HepG2 (cell line): ENCODE data around the gene RAET1E. TPM values are rescaled to one million over a fixed set of nuclear protein-coding genes. Genes with fewer than 3 reads are reported as not detected.
"Not testable (repeated sequence)": the region's sequence is repeated elsewhere in the genome, so short reads cannot be mapped to it uniquely, and the experiment has no call there.

ENCODE experiments used
- ATAC-seq: fragments of 200-7000 bp; cut with Tn5 transposase; 3 replicates; pipeline ENCODE4 v1.9.1; 2020; ENCODE audit warnings: mild to moderate bottlenecking, moderate library complexity
- BruUV-seq: library from RNA; stranded (reverse); fragments of 400-500 nt; replicated peaks from 2 replicates; lab custom pipeline; 2021; lab: Mats Ljungman, UMichigan
- CTCF ChIA-PET: fragments of 300-600 bp; formaldehyde crosslinking; extraction: SDS; loops from one replicate; lab custom pipeline; 2021; ENCODE audit warnings: low total read pairs, inconsistent platforms, low intra/inter-chr PET ratio; lab: Yijun Ruan, JAX
- POLR2A ChIA-PET: fragments of 350-600 bp; sonication (Branson Sonifier 250); formaldehyde crosslinking; loops from one replicate; lab custom pipeline; 2020; ENCODE audit warnings: antibody characterized with exemption, inconsistent platforms; lab: Yijun Ruan, JAX
- DNase-seq: peaks from one replicate; pipeline ENCODE4 v3.0.0-alpha.2; 2015; ENCODE audit warnings: low spot score
- FAIRE-seq: peaks from 3 replicates; lab custom pipeline; 2011; peaks lifted over from hg19 to GRCh38; lab: Jason Lieb, UNC
- H2AFZ ChIP-seq: one replicate; pipeline ENCODE4 v1.6.1; 2011; ENCODE audit warnings: low read length, inconsistent platforms
- H3K27ac ChIP-seq: fragments of 300-600 bp; 3 replicates; pipeline ENCODE4 v1.8.0; 2011; ENCODE audit warnings: mixed run types, mild to moderate bottlenecking, mixed read lengths, low read length, inconsistent platforms; ENCODE audit not compliant: insufficient read depth; ENCODE audit errors: extremely low read length
- H3K27me3 ChIP-seq, 2 experiments: fragments of 200-600 bp in 1 of 2; 2 replicates in 1 of 2; 3 replicates in 1 of 2; pipeline versions ENCODE4 v1.6.0 to v1.8.0; 2011; ENCODE audit warnings: low read length in 2 of 2, mild to moderate bottlenecking in 2 of 2, moderate library complexity in 2 of 2, inconsistent platforms in 1 of 2; ENCODE audit not compliant: insufficient read depth in 2 of 2, control insufficient read depth in 1 of 2
- H3K36me3 ChIP-seq, 2 experiments: fragments of 200-600 bp in 1 of 2; replicated peaks in 1 of 2; 2 replicates in 1 of 2; 3 replicates in 1 of 2; pipeline versions ENCODE4 v1.5.1 to v1.8.0; 2011; ENCODE audit warnings: low read length in 2 of 2, inconsistent platforms in 1 of 2; ENCODE audit not compliant: insufficient read depth in 2 of 2, control insufficient read depth in 1 of 2
- H3K4me1 ChIP-seq: 2 replicates; pipeline ENCODE4 v1.5.1; 2012; ENCODE audit warnings: low read length, inconsistent platforms; ENCODE audit not compliant: insufficient read depth
- H3K4me2 ChIP-seq: 2 replicates; pipeline ENCODE4 v1.6.0; 2011; ENCODE audit warnings: low read depth, low read length, inconsistent platforms
- H3K4me3 ChIP-seq, 3 experiments: fragments of 200-600 bp in 1 of 3; sonication (generic), shearing (Covaris generic) in 1 of 3; replicated peaks in 1 of 3; 2 replicates each; pipeline ENCODE4 v1.5.1; 2011 to 2016; ENCODE audit warnings: low read length in 3 of 3, inconsistent platforms in 2 of 3, low read depth in 2 of 3, mild to moderate bottlenecking in 2 of 3, control low read depth in 1 of 3, mixed read lengths in 1 of 3; ENCODE audit not compliant: insufficient read depth in 1 of 3
- H3K79me2 ChIP-seq: one replicate; pipeline ENCODE4 v1.6.1; 2011; ENCODE audit warnings: low read length, inconsistent platforms; ENCODE audit not compliant: insufficient read depth
- H3K9ac ChIP-seq: 2 replicates; pipeline ENCODE4 v1.6.0; 2011; ENCODE audit warnings: mild to moderate bottlenecking, low read depth, low read length, inconsistent platforms; ENCODE audit not compliant: insufficient read depth
- H3K9me3 ChIP-seq: 2 replicates; pipeline ENCODE4 v1.5.1; 2012; ENCODE audit warnings: mild to moderate bottlenecking, low read length
- H4K20me1 ChIP-seq: 2 replicates; pipeline ENCODE4 v1.6.0; 2011; ENCODE audit warnings: inconsistent platforms, mild to moderate bottlenecking, low read length, moderate library complexity; ENCODE audit not compliant: insufficient read depth
- CTCF ChIP-seq: sonication (generic); formaldehyde crosslinking; IDR thresholded peaks from 2 replicates; pipeline ENCODE4 v1.5.0; 2020; ENCODE audit warnings: mild to moderate bottlenecking, missing genetic modification reagents, moderate library complexity
- ELF1 ChIP-seq: sonication (generic); formaldehyde crosslinking; IDR thresholded peaks from 2 replicates; pipeline ENCODE4 v1.4.0; 2020; ENCODE audit warnings: missing genetic modification reagents
- SMC3 ChIP-seq: IDR thresholded peaks from 2 replicates; pipeline ENCODE4 v1.6.1; 2011; ENCODE audit warnings: low read length, improper control_type of control experiment
- XRCC5 ChIP-seq: fragments of 200-400 bp; formaldehyde crosslinking; optimal IDR thresholded peaks from 2 replicates; pipeline ENCODE3; 2017; ENCODE audit warnings: mild to moderate bottlenecking, low read length
- ZNF180 ChIP-seq: sonication (generic); formaldehyde crosslinking; IDR thresholded peaks from 2 replicates; pipeline ENCODE4 v1.4.0; 2020; ENCODE audit warnings: low read depth, missing genetic modification reagents, borderline replicate concordance
- WGBS: methylation state at CpG from one replicate; pipeline ENCODE4 v1.1.6; 2017; ENCODE audit warnings: low lambda C conversion rate; 5-methylcytosine and 5-hydroxymethylcytosine counted together
- in situ Hi-C: cut with HindIII; loops from 2 replicates; pipeline ENCODE4 v1.10.0; 2017; ENCODE audit warnings: low pct_unique_long_range_greater_than_20kb; ENCODE audit not compliant: extremely low pct_ligation_motif_present
- intact Hi-C: fragments of 100-400 bp; cut with micrococcal nuclease; formaldehyde crosslinking; loops from one replicate; pipeline ENCODE4 v1.10.0; 2022; ENCODE audit not compliant: unreplicated experiment
- polyA plus RNA-seq, 8 experiments: library from polyadenylated mRNA; depleted of rRNA in 3 of 8; stranded (reverse) in 7 of 8; unstranded in 1 of 8; fragments of >200 nt; fragmentation: Illumina TruSeq in 4 of 8; extraction: Trizol in 4 of 8; gene quantifications; 2 replicates each; pipeline versions ENCODE4 v1.2.1 to v1.2.3, GENCODE V29; 2011 to 2016; ENCODE audit warnings: low read depth in 4 of 8, missing spikeins in 1 of 8, mixed read lengths in 1 of 8; ENCODE audit not compliant: insufficient read depth in 1 of 8
- total RNA-seq, 5 experiments: library from RNA; depleted of rRNA; stranded (reverse); fragments of >200 nt; fragmentation: Illumina TruSeq; extraction: Trizol; gene quantifications; 2 replicates each; pipeline ENCODE4 v1.2.3, GENCODE V29; 2016; ENCODE audit warnings: low read depth in 1 of 5

Gene RAET1E
- total and polyA plus RNA-seq, 2 of the 13 experiments (the other 11 are each of a cell fraction or from before 2014, with no cell fraction given), result not detected

- no peaks in the 10 kb centered on the region for H4K20me1 ChIP-seq
- no peak for DNase-seq
- BruUV-seq, result no TSS peak
- ChIA-PET POLR2A (no interaction called here), CTCF (interaction anchor here (0.8 to 1.7 kb wide), 2 partner anchors 88 to 95 kb away, joined by 3 to 7 read pairs; no protein-coding TSS in a partner anchor)
- no peak for ATAC-seq
- peaks cover 18% of the 10 kb centered on the region for H3K4me1 ChIP-seq
- no peak overlapping the region for H2AFZ ChIP-seq
- WGBS, result 1% methylated on average over 3 of the region's 3 CpGs
- in situ Hi-C loops (no loop called here), intact Hi-C loops (no loop called here)
- H3K27ac ChIP-seq, result no peak overlapping the region
- no peak overlapping the region for H3K4me2 ChIP-seq
- H3K4me3 ChIP-seq, result no peak overlapping the region
- no peaks in the 10 kb centered on the region for H3K79me2 ChIP-seq
- no peak overlapping the region for H3K9ac ChIP-seq
- H3K36me3 ChIP-seq, result no peaks in the 10 kb centered on the region; a peak in 1 of 5 replicates
- H3K9me3 ChIP-seq, result no peaks in the 10 kb centered on the region
- peaks cover 2 to 31% of the 10 kb centered on the region in 2 experiments; a peak in 4 of 5 replicates for H3K27me3 ChIP-seq
- no peak for FAIRE-seq
- TF ChIP-seq XRCC5 (peak; percentile 42), SMC3 (peak; percentile 31), ELF1 (CRISPR knock-in tag) (no peak), ZNF180 (CRISPR knock-in tag) (no peak), CTCF (CRISPR knock-in tag) (peak; percentile 27; the same call in 1 of the 2 replicates)
Measured at GRCh38 chr6:149929422-149929821, 31.5 kb upstream of the RAET1E start.

GRCh38 chr6:149927025-149927424 is 29.1 kb upstream of the RAET1E start:
- BruUV-seq, H3K36me3 ChIP-seq, H3K4me3 ChIP-seq, in situ Hi-C loops, H3K9ac ChIP-seq, H2AFZ ChIP-seq, H3K4me2 ChIP-seq, POLR2A ChIA-PET, H3K9me3 ChIP-seq, H3K27ac ChIP-seq, H4K20me1 ChIP-seq, ATAC-seq, FAIRE-seq, DNase-seq, H3K79me2 ChIP-seq: not testable (repeated sequence)
- 28% methylated on average over 4 of the region's 4 CpGs for WGBS
- H3K4me1 ChIP-seq, result peaks cover 34% of the 10 kb centered on the region
- peaks cover 8 to 53% of the 10 kb centered on the region in 2 experiments; a peak in 4 of 5 replicates for H3K27me3 ChIP-seq
- intact Hi-C loops, result loop anchor here (2.0 kb wide), 3 partner anchors 62 to 360 kb away; partner anchors contain the start of genes GINM1 and LRP11
- CTCF ChIA-PET, result interaction anchor here (2.1 to 2.4 kb wide), 2 partner anchors 86 to 93 kb away, joined by 19 to 50 read pairs; no protein-coding TSS in a partner anchor
